Kidney (tissue), 14 donors: ENCODE measurements around the gene MRGPRD. TPM values are rescaled to one million over a fixed set of nuclear protein-coding genes. Genes with fewer than 3 reads are reported as not detected.

Experiments used
- DNase-seq, 5 donors: peaks; one replicate each; pipeline ENCODE4 v3.0.0-alpha.2; 2013 to 2020
- FAIRE-seq: peaks from 2 replicates; lab custom pipeline; 2012; peaks lifted over from hg19 to GRCh38; lab: Jason Lieb, UNC
- H3K27ac ChIP-seq, 2 donors: one replicate each; pipeline ENCODE4 v1.7.0; 2013; ENCODE audit warnings: low read depth in 2 of 2, low read length in 2 of 2, inconsistent platforms in 1 of 2
- H3K27me3 ChIP-seq: one replicate; pipeline ENCODE4 v1.7.1; 2013; ENCODE audit warnings: low read length, inconsistent platforms; ENCODE audit not compliant: control insufficient read depth, insufficient read depth
- H3K36me3 ChIP-seq, 3 donors: one replicate each; pipeline versions ENCODE4 v1.7.0 to v1.7.1; 2013; ENCODE audit warnings: low read length in 3 of 3, control low read depth in 1 of 3, inconsistent platforms in 1 of 3; ENCODE audit not compliant: insufficient read depth in 3 of 3, control insufficient read depth in 2 of 3
- H3K4me1 ChIP-seq, 3 donors: one replicate each; pipeline versions ENCODE4 v1.7.0 to v1.7.1; 2013; ENCODE audit warnings: low read length in 3 of 3, inconsistent platforms in 1 of 3, low read depth in 1 of 3; ENCODE audit not compliant: control insufficient read depth in 2 of 3, insufficient read depth in 2 of 3
- H3K4me3 ChIP-seq, 3 donors: one replicate each; pipeline versions ENCODE4 v1.7.0 to v1.8.1; 2013; ENCODE audit warnings: low read length in 3 of 3, control low read depth in 1 of 3, inconsistent platforms in 1 of 3
- H3K9ac ChIP-seq, 3 donors: one replicate each; pipeline versions ENCODE4 v1.7.0 to v1.7.1; 2013; ENCODE audit warnings: low read length in 3 of 3, control low read depth in 1 of 3, inconsistent platforms in 1 of 3
- H3K9me3 ChIP-seq, 3 donors: one replicate each; pipeline versions ENCODE4 v1.7.0 to v1.7.1; 2013; ENCODE audit warnings: low read length in 3 of 3, control low read depth in 1 of 3, inconsistent platforms in 1 of 3; ENCODE audit not compliant: control insufficient read depth in 2 of 3, insufficient read depth in 1 of 3
- CTCF ChIP-seq: IDR thresholded peaks from 3 replicates; pipeline ENCODE4 v1.5.1; 2012; ENCODE audit warnings: mild to moderate bottlenecking, moderate library complexity, borderline replicate concordance; ENCODE audit not compliant: insufficient read depth; ENCODE audit errors: extremely low read depth
- intact Hi-C: fragments of 100-400 bp; cut with DNase I; formaldehyde crosslinking; loops from one replicate; pipeline ENCODE4 v1.11.1; 2022
- polyA plus RNA-seq: library from polyadenylated mRNA; stranded (reverse); fragments of 350-450 nt; fragmentation: Illumina TruSeq; extraction: RNeasy Lipid Tissue Mini Kit (QIAGEN cat#74804); gene quantifications from one replicate; pipeline ENCODE4 v1.2.3, GENCODE V29; 2014; ENCODE audit warnings: low read depth, low replicate concordance; ENCODE audit not compliant: insufficient read depth
- total RNA-seq: library from RNA; stranded (reverse); fragmentation: NEBNext Ultra II Directional; extraction: Animal tissue kit (Norgen Biotek cat#: 25700); gene quantifications from one replicate; pipeline ENCODE4 v1.2.1, GENCODE V29; 2021
- donor health status: control.
- donor health status: control.
- donor health status: control.
- donor health status: control.
- donor health status: control.
- donor health status: DM: yes; HTN: yes; CAD: no.
- donor health status: Normal renal cell carcinoma (clear cell type).

Gene MRGPRD
- total and polyA plus RNA-seq, 2 donors from 2014 or later, result not detected

- FAIRE-seq (no peak), DNase-seq (peak in 1 of 5 donors; percentile 42)
- TF ChIP-seq CTCF, result no peak
- Histone ChIP-seq H3K9ac (no peak overlapping the region), H3K4me1 (no peaks in the 10 kb centered on the region), H3K27ac (no peak overlapping the region), H3K27me3 (no peaks in the 10 kb centered on the region), H3K36me3 (no peaks in the 10 kb centered on the region), H3K4me3 (no peak overlapping the region), H3K9me3 (no peaks in the 10 kb centered on the region)
- intact Hi-C loops, result no loop called here
Observed at GRCh38 chr11:68958211-68958610, 22.6 kb downstream of the MRGPRD start.

- Histone ChIP-seq H3K9me3 (no peaks in the 10 kb centered on the region), H3K27ac (no peak overlapping the region), H3K36me3 (no peaks in the 10 kb centered on the region), H3K4me1 (no peaks in the 10 kb centered on the region), H3K27me3 (no peaks in the 10 kb centered on the region), H3K4me3 (no peak overlapping the region), H3K9ac (no peak overlapping the region)
- no peak for TF ChIP-seq CTCF
- intact Hi-C loops, result no loop called here
- DNase-seq, result no peak
- no peak for FAIRE-seq
Observed at GRCh38 chr11:68956547-68957254, 24.1 kb downstream of the MRGPRD start.

DNA sequence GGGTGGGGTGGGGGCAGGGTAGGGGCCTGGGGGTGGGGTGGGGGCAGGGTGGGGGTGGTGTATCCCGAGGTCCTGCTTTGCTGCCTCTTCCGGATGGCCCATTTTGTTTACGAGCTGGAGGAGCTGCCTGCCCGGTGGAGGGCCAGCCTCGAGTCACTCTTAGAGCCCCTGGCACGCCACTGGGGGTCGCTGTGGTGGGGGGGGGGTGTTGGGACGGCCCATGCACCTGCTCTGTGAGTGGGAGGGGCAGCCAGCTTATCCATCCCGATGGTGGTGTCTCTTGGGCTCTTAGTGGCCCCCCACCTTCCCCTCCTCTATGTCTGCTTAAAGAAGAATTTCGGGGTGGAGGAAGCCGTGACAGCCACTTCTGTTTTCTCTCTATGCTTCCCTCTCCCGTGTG is 24.6 kb downstream of the MRGPRD start:
- no peak for TF ChIP-seq CTCF
- H3K4me1 ChIP-seq, result no peaks in the 10 kb centered on the region
- FAIRE-seq (no peak), DNase-seq (peak in 3 of 5 donors; percentile 43 to 72 (median 50))
- no peak overlapping the region for H3K9ac ChIP-seq
- no peak overlapping the region for H3K27ac ChIP-seq
- no peak overlapping the region for H3K4me3 ChIP-seq
- H3K27me3 ChIP-seq, result no peaks in the 10 kb centered on the region
- intact Hi-C loops, result no loop called here
- H3K36me3 ChIP-seq, result no peaks in the 10 kb centered on the region
- no peaks in the 10 kb centered on the region for H3K9me3 ChIP-seq

DNA sequence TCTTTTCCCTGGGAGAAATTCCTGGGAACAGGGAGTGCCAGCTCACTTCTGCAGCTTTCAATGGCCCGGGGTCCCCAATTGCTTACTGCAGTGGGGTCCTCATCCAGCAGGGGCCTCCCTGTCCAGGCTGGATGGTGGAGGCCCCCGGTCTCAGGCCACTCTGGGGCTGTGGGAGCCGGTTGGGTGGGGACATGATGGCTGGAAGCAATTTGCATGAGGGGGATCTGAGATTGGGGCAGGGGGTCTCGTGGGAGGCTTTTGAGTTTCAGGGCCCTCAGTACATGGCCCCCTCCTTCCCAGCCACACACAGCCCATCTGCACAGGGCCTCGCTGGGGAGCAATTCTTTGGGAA is 25.2 kb downstream of the MRGPRD start:
- DNase-seq (no peak), FAIRE-seq (no peak)
- no peak for TF ChIP-seq CTCF
- H3K9ac ChIP-seq, result no peak overlapping the region
- H3K36me3 ChIP-seq, result no peaks in the 10 kb centered on the region
- H3K9me3 ChIP-seq, result no peaks in the 10 kb centered on the region
- H3K4me1 ChIP-seq, result no peaks in the 10 kb centered on the region
- intact Hi-C loops, result no loop called here
- H3K4me3 ChIP-seq, result peak overlapping the region in 1 of 3 donors; percentile 25
- H3K27ac ChIP-seq, result no peak overlapping the region
- H3K27me3 ChIP-seq, result no peaks in the 10 kb centered on the region
